Amniotic epithelial cell (primary cell): Measurements from ENCODE around the gene MFSD6L.

Experiments
- DNase-seq: peaks from one replicate; pipeline ENCODE4 v3.0.0-alpha.2; 2010; ENCODE audit warnings: low read depth

Gene MFSD6L

GRCh38 chr17:8798846-8799569, at the start of gene MFSD6L:
Gene MFSD6L (minus strand): TSS chr17:8799365. CDS start chr17:8799120, 245 bp downstream.
- DNase-seq = no peak

GRCh38 chr17:8847891-8848290, 48.7 kb upstream of the MFSD6L start:
- no peak for DNase-seq

- DNase-seq = peak; percentile 31
Observed at GRCh38 chr17:8846768-8847211, 47.6 kb upstream of the MFSD6L start.

- DNase-seq = no peak
Observed at GRCh38 chr17:8844229-8845218, 45.4 kb upstream of the MFSD6L start.

GRCh38 chr17:8843344-8843743, 44.2 kb upstream of the MFSD6L start:
- no peak for DNase-seq

GRCh38 chr17:8841844-8842243, 42.7 kb upstream of the MFSD6L start:
- no peak for DNase-seq

GRCh38 chr17:8839410-8839935, 40.3 kb upstream of the MFSD6L start:
- no peak for DNase-seq

GRCh38 chr17:8838551-8839095, 39.5 kb upstream of the MFSD6L start:
- DNase-seq = no peak

- no peak for DNase-seq
Observed at GRCh38 chr17:8837563-8838075, 38.5 kb upstream of the MFSD6L start.

GRCh38 chr17:8836821-8837562, 37.8 kb upstream of the MFSD6L start:
- DNase-seq = no peak

GRCh38 chr17:8835631-8836364, 36.6 kb upstream of the MFSD6L start:
- DNase-seq = no peak

- DNase-seq = no peak
Observed at GRCh38 chr17:8835106-8835505, 35.9 kb upstream of the MFSD6L start.

- no peak for DNase-seq
Observed at GRCh38 chr17:8832711-8833352, 33.7 kb upstream of the MFSD6L start.

GRCh38 chr17:8831234-8831849, 32.2 kb upstream of the MFSD6L start:
- no peak for DNase-seq

GRCh38 chr17:8830141-8830540, 31.0 kb upstream of the MFSD6L start:
- DNase-seq = no peak

- no peak for DNase-seq
Observed at GRCh38 chr17:8829036-8829941, 30.1 kb upstream of the MFSD6L start.

GRCh38 chr17:8828517-8828875, 29.3 kb upstream of the MFSD6L start:
- DNase-seq = no peak

GRCh38 chr17:8826808-8827435, 27.8 kb upstream of the MFSD6L start:
- DNase-seq = no peak
